AG10803 (cell line): ENCODE data around the gene APLP2.
A peak's percentile ranks its signal among the peaks of the same experiment; 100 is the strongest.

Experiments
- DNase-seq: peaks from one replicate; pipeline ENCODE4 v3.0.0; 2010; ENCODE audit warnings: low read depth
- H3K4me3 ChIP-seq: 2 replicates; pipeline ENCODE4 v1.5.1; 2011; ENCODE audit warnings: mild to moderate bottlenecking, low read length, control low read depth
- TF ChIP-seq, protein P1 (sequence below): conservative IDR thresholded peaks from 2 replicates; pipeline ENCODE4 v1.5.1; 2011; ENCODE audit warnings: mild to moderate bottlenecking, low read length, control low read depth, inconsistent platforms

The APLP2 gene

DNA sequence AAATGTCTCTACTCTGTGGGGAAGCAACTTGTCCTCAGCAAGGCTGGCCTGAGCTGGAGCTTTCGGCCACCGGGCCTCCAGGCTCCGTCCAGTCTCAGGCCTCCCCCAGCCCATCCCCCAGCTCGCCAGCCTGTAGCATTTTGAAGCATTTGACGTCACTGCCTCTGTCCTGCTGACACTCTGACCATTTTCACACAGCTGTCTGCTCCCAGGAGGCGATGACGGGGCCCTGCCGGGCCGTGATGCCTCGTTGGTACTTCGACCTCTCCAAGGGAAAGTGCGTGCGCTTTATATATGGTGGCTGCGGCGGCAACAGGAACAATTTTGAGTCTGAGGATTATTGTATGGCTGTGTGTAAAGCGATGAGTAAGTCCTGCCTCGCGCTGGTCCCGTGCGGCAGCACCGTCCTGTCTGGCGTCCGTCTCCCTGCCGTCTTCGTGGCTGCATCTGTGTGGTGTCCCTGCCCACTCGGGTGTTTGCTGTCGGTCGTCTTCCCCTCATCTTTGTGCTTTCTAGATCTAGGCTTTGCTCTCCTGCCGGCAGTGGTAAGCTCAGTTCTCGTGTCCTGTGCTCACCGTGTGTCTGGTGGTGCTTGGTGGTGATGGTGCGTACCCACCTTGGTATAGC lies 53.8 kb downstream of the APLP2 start:
- TF ChIP-seq, protein P1, sequence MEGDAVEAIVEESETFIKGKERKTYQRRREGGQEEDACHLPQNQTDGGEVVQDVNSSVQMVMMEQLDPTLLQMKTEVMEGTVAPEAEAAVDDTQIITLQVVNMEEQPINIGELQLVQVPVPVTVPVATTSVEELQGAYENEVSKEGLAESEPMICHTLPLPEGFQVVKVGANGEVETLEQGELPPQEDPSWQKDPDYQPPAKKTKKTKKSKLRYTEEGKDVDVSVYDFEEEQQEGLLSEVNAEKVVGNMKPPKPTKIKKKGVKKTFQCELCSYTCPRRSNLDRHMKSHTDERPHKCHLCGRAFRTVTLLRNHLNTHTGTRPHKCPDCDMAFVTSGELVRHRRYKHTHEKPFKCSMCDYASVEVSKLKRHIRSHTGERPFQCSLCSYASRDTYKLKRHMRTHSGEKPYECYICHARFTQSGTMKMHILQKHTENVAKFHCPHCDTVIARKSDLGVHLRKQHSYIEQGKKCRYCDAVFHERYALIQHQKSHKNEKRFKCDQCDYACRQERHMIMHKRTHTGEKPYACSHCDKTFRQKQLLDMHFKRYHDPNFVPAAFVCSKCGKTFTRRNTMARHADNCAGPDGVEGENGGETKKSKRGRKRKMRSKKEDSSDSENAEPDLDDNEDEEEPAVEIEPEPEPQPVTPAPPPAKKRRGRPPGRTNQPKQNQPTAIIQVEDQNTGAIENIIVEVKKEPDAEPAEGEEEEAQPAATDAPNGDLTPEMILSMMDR = no peak
- DNase-seq = no peak
- no peak overlapping the region for H3K4me3 ChIP-seq

DNA sequence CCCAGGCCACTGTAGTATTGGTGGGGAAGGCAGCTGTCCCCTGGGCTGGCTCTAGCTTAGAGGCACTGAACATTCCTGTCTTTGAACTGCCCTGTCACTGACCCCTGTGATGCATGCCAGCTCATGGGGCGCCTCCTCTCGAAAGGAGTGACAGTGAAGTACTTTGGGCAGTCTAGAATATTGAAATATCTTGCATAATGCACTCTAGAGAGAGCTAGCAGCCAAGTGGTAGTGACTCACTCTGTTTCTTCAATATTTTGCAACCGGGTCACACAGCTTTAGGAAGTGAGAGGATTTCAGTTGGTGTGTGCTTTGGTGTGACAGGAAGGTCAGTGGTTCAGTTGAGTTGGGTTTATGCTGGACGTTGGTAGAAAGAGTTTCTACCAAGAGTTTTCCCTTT lies 54.4 kb downstream of the APLP2 start:
- DNase-seq = peak; percentile 94
- H3K4me3 ChIP-seq = no peak overlapping the region
- TF ChIP-seq, protein P1 = peak; percentile 16; the same call in 1 of the 2 replicates

DNA sequence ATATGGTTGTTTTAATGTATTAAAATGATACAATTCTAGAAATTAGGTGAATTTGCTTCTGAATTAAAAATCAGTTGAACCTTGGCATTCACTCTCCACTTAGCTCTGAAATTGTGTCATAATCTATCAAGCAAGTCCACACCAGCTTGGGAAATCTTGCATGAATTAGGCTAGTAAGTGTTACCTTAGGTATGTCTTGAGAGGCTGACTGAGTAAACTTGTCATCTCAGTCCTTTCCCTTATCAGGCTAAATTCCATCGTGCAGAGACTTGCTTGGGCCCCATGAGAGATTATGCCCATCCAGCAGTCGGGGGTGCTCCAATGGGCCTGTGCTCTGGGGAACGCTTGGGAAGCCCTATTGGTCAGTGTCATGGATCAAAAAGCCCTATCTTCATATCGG lies 55.9 kb downstream of the APLP2 start:
- TF ChIP-seq, protein P1 = no peak
- H3K4me3 ChIP-seq = no peak overlapping the region
- no peak for DNase-seq

DNA sequence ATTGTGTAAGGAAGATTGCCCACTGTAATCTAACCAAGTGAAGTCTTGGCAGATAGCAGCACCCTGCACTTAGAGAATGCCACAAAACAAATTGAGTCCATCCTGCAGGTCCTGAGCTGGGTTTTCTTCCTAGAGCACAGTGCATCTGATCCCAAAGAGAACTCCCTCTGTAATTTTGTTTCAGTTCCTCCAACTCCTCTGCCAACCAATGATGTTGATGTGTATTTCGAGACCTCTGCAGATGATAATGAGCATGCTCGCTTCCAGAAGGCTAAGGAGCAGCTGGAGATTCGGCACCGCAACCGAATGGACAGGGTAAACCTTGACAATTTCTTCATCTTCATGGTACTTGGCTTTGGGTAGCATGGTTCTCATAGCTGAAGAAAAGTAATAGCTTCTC lies 56.8 kb downstream of the APLP2 start:
- no peak overlapping the region for H3K4me3 ChIP-seq
- DNase-seq = no peak
- TF ChIP-seq, protein P1 = no peak

DNA sequence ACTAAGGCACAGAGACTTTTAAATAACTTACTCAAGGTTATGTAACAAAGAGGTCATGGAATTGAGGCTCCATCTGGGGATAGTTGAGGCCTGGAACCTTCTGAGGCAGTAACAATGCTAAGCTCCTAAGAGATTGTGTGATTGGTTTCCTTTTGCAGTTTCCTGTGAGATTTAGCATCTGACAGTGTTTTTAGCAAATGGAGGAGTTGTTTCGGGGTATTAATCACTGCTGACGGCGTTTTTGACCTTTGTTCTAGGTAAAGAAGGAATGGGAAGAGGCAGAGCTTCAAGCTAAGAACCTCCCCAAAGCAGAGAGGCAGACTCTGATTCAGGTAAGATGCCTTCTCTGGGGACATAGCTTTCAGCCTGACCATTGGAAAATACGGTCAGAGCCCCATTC lies 57.8 kb downstream of the APLP2 start:
- TF ChIP-seq, protein P1 = no peak
- no peak for DNase-seq
- H3K4me3 ChIP-seq = no peak overlapping the region

DNA sequence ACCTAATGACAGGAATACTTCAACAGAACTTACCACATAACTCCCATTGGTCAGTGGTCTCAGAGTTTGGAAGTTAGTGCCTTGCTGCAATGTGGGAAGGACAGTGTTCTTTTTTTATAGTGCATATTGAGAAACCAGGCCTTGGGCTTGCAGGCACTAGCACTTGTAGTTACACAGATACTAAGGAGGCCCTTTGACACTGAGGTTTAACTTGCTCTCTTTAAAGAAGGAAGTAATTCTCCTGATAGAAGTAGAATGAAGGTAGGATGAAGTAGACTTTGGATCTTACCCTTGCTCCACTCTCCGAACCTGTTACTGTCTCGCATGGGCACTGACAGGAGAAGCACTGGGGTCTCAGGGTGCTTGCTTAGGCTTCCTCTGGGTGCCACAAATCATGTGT lies 58.9 kb downstream of the APLP2 start:
- H3K4me3 ChIP-seq = no peak overlapping the region
- TF ChIP-seq, protein P1 = no peak
- DNase-seq = no peak

DNA sequence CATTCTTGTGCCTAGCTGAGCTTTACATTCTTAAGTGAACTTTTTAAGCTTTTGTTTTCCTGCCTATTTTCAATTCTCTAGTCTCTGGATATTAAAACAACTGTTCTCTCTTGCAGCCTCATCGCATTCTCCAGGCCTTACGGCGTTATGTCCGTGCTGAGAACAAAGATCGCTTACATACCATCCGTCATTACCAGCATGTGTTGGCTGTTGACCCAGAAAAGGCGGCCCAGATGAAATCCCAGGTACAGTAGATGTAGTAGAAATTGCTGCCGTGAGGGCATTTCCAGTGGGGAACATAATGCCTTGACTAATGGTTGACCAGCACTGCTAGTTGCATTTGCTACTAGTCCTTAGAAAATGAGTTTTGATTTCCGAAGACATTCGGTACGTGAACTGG lies 60.2 kb downstream of the APLP2 start:
- DNase-seq = no peak
- TF ChIP-seq, protein P1 = no peak
- no peak overlapping the region for H3K4me3 ChIP-seq
